GM12873 (cell line): Measurements from ENCODE around the gene UBE2E1.

Source experiments
- CTCF ChIP-seq: IDR thresholded peaks from 2 replicates; pipeline ENCODE4 v1.5.1; 2012; ENCODE audit warnings: low read depth, mild to moderate bottlenecking, moderate library complexity, low read length, control low read depth; ENCODE audit not compliant: insufficient read depth; ENCODE audit errors: missing control alignments

Gene UBE2E1

DNA sequence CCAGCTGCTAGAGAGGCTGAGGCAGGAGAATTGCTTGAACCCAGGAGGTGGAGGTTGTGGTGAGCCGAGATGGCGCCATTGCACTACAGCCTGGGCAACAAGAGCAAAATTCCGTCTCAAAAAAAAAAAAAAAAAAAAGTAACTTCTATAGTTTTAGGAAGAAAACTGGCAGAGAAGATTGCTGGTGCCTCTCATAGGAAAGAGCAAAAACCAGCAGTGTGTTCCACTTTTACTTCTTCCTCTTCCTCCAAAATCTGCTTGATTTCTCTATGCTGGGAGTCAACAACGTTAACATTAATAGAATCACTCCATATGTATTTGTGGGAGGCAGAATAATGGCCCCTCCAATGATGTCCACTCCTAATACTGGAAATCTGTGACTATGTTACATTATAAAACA lies 126.8 kb downstream of the UBE2E1 start:
- TF ChIP-seq CTCF: no peak

GRCh38 chr3:23934253-23934652 lies 128.5 kb downstream of the UBE2E1 start:
- TF ChIP-seq CTCF: no peak

- TF ChIP-seq CTCF: no peak
Measured at GRCh38 chr3:23937296-23937695, 131.5 kb downstream of the UBE2E1 start.

DNA sequence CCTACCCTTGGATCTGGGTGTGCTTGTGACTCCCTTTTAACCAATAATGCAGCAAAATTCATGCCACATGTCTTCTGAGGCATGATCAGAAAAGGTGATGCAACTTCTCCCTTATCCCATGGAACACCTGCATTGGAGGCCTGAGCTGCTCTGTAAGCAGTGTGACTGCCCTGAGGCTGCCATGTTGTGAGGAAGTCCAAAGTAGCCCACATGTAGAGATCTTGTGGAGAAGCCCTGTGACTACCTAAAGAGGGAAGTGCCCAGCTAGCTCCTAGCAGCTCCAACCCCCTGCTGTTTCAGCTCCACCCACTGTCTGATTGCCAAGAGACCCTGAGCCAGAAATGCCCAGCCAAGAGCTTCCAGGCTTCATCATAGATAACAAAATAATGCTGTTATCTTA lies 132.9 kb downstream of the UBE2E1 start:
- TF ChIP-seq CTCF: no peak

- TF ChIP-seq CTCF: no peak
Measured at GRCh38 chr3:23940775-23941174, 135.0 kb downstream of the UBE2E1 start.
